HUES48 (cell line): Measurements from ENCODE around the gene MSH3.
"Not testable (repeated sequence)": the region's sequence is repeated elsewhere in the genome, so short reads cannot be mapped to it uniquely, and the experiment has no call there.

ENCODE experiments used
- H3K27ac ChIP-seq: one replicate; pipeline ENCODE4 v1.7.0; 2013; ENCODE audit warnings: low read depth, low read length, inconsistent platforms
- H3K27me3 ChIP-seq: 2 replicates; pipeline ENCODE4 v1.6.1; 2013; ENCODE audit warnings: mild to moderate bottlenecking, low read length; ENCODE audit not compliant: control insufficient read depth, insufficient read depth
- H3K36me3 ChIP-seq: 2 replicates; pipeline ENCODE4 v1.6.1; 2013; ENCODE audit warnings: low read length; ENCODE audit not compliant: control insufficient read depth, insufficient read depth
- H3K4me1 ChIP-seq: 2 replicates; pipeline ENCODE4 v1.6.1; 2013; ENCODE audit warnings: mild to moderate bottlenecking, low read length; ENCODE audit not compliant: control insufficient read depth, insufficient read depth
- H3K4me3 ChIP-seq: 2 replicates; pipeline ENCODE4 v1.5.1; 2013; ENCODE audit warnings: mild to moderate bottlenecking, low read depth, low read length
- H3K9ac ChIP-seq: 2 replicates; pipeline ENCODE4 v1.6.1; 2013; ENCODE audit warnings: mild to moderate bottlenecking, low read depth, low read length, moderate library complexity
- H3K9me3 ChIP-seq: 2 replicates; pipeline ENCODE4 v1.6.1; 2013; ENCODE audit warnings: low read length; ENCODE audit not compliant: control insufficient read depth, insufficient read depth

MSH3 gene

DNA sequence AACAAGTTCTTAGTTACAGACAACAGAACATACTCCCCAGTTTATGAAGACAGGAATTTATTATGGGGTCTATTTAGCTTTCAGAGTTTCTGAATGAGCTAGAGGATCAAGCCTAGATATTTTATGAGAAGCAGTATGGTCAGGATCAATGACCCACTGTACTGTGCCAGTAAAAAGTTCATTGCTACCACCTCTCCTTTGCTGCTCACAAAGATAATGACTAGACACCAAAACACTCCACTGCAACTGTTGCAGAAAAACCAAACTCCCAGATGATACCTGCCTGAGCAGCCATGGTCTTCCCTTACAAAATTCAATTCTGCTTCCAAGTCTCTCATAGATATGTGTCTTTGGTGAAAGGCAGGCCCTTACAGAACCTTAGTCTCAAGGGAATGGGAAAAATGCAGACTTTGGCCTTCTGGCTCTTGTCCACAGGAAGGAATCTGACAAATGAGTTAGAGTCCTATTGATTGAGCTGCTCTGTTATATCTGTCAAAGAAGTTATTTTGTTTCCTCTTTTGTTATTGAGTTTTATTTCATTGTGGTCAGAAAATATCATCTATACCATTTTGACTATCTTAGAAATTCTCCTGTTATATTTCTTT lies 231.0 kb downstream of the MSH3 start:
- Histone ChIP-seq H3K9ac (no peak overlapping the region), H3K27me3 (no peaks in the 10 kb centered on the region), H3K4me3 (no peak overlapping the region), H3K4me1 (0 out of 2 replicates have a peak, but pooled peaks cover 5% of the 10 kb centered on the region), H3K9me3 (no peaks in the 10 kb centered on the region), H3K27ac (no peak overlapping the region), H3K36me3 (no peaks in the 10 kb centered on the region)

DNA sequence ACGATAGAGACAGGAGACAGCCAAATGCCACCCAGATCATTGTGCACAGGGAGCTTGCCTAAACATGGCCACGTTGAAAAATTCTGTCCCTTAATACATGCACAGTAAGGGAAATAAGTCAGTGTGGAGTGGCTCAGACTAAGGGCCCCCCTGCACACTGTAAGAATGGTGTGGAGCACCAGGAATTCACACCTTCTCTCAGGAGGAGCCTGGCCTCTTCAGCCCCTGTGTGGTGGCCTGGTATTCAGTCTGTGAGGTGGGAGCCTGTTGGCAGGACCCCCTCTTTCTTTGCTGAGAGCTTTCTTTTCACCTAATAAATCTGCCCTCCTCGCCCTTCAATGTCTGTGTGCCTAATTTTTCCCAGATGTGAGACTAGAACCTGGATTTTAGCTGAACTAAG lies 239.6 kb downstream of the MSH3 start:
- Histone ChIP-seq H3K27me3 (no peaks in the 10 kb centered on the region), H3K9me3 (no peaks in the 10 kb centered on the region), H3K27ac (no peak overlapping the region), H3K9ac (no peak overlapping the region), H3K4me1 (no peaks in the 10 kb centered on the region), H3K36me3 (no peaks in the 10 kb centered on the region), H3K4me3 (no peak overlapping the region)

DNA sequence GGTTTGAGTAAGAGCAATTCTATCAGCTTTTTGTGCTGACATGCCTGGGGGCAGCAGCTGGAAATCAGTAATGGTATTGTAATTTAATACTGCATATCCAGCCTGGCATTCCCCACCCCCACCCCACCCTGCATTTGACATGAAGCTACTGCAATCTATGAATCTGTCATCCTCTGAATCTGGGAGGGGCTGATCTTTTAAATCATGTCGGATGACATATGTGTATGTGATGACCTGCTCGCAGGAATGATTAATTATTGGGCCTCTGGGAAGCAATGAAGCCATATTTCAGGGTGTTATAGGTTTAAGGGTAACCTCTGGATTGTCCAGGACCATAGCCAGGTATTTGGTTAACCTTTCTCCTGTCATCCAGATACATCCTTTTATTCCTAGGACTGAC lies 241.1 kb downstream of the MSH3 start:
- H3K27ac ChIP-seq = no peak overlapping the region
- H3K36me3 ChIP-seq = no peaks in the 10 kb centered on the region
- no peaks in the 10 kb centered on the region for H3K9me3 ChIP-seq
- H3K9ac ChIP-seq = no peak overlapping the region
- no peak overlapping the region for H3K4me3 ChIP-seq
- no peaks in the 10 kb centered on the region for H3K27me3 ChIP-seq
- H3K4me1 ChIP-seq = no peaks in the 10 kb centered on the region

DNA sequence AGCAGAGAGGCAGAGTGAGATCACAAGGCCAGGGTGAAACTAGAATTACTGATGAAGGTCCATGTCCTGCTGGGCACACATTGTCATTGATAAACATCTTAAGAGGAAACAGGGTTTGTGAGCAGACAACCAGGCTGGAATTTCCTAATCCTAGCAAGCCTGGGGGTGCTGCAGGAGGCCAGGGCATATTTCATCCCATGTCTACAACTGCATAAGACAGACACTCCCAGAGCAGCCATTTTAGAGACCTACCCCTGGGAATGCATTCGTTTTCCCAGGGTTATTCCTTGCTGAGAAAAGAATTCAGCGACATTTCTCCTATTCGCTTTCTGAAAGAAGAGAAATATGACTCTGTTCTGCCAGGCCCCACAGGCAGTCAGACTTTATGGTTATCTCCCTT lies 248.2 kb downstream of the MSH3 start:
- H3K4me1 ChIP-seq, H3K9me3 ChIP-seq, H3K4me3 ChIP-seq, H3K27ac ChIP-seq, H3K27me3 ChIP-seq, H3K9ac ChIP-seq, H3K36me3 ChIP-seq: not testable (repeated sequence)

DNA sequence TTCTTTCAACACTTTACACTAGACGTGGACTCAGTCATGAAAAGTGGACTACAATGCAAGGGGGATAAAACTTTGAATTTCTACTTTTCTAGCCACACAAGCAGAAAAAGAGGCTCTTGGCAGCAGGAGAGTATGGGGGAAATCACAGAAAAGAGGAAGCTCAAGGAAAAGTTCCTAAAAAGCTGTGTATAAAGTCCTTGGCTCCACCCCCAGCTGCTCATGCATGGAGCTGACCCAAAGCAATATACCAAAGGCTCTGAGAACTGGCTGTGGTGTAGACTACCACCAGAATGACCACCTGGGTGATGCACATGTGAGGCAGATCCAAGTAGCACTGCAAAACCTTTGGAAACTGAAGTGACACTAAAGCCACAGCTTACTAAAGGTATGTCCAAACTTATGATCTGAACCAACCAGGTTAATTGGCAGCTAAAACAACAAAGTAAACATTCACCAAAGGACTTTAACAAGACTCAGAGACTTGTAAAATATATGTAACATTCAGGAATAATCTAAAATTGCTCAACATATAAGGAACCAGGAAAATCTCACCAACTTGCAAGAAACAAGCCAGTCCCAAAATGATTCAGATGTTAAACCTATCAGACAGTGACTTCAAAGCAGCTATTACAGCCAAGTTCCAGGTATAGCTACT lies 250.2 kb downstream of the MSH3 start:
- Histone ChIP-seq H3K4me1 (no peaks in the 10 kb centered on the region), H3K27me3 (no peaks in the 10 kb centered on the region), H3K9ac (no peak overlapping the region), H3K9me3 (0 out of 2 replicates have a peak, but pooled peaks cover 6% of the 10 kb centered on the region), H3K4me3 (no peak overlapping the region), H3K36me3 (no peaks in the 10 kb centered on the region), H3K27ac (no peak overlapping the region)

DNA sequence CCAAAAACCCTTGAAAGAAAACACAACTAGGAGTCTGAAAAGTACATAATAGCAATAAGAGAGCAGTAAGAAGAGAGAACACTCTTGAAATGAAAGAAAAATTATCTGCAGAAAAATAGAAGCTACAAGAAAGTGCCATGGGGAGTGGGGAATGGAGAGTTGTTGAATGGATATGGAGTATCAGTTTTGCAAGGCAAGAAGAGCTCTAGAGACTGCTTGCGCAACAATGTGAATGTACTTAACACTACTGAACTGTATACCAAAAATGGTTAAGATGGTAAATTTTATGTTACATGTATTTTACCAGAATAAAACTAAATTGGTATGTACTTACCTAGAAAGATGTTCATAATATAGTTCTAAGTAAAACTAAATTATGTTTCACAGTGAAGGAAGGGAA lies 251.0 kb downstream of the MSH3 start:
- no peaks in the 10 kb centered on the region for H3K36me3 ChIP-seq
- H3K9me3 ChIP-seq = 0 out of 2 replicates have a peak, but pooled peaks cover 6% of the 10 kb centered on the region
- no peaks in the 10 kb centered on the region for H3K4me1 ChIP-seq
- no peak overlapping the region for H3K4me3 ChIP-seq
- no peaks in the 10 kb centered on the region for H3K27me3 ChIP-seq
- no peak overlapping the region for H3K9ac ChIP-seq
- H3K27ac ChIP-seq = no peak overlapping the region

DNA sequence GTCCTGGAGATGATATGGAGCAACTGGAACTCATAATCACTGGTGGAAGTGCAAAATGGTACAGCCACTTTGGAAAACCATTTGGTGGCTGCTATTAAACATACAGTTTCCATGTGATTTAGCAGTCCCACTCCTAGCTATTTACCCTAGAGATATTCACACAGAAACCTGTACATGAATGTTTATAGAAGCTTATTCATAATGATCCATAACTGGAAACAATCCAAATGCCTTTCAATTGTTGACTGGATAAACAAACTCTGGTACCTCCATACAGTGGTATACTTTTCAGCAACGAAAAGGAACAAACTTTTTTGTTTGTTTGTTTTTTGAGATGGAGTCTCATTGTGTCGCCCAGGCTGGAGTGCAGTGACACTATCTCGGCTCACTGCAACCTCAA lies 258.0 kb downstream of the MSH3 start:
- Histone ChIP-seq H3K9ac (no peak overlapping the region), H3K36me3 (no peaks in the 10 kb centered on the region), H3K4me1 (peaks cover 10% of the 10 kb centered on the region; the same call in 1 of the 2 replicates), H3K27ac (no peak overlapping the region), H3K4me3 (no peak overlapping the region), H3K27me3 (no peaks in the 10 kb centered on the region), H3K9me3 (no peaks in the 10 kb centered on the region)

DNA sequence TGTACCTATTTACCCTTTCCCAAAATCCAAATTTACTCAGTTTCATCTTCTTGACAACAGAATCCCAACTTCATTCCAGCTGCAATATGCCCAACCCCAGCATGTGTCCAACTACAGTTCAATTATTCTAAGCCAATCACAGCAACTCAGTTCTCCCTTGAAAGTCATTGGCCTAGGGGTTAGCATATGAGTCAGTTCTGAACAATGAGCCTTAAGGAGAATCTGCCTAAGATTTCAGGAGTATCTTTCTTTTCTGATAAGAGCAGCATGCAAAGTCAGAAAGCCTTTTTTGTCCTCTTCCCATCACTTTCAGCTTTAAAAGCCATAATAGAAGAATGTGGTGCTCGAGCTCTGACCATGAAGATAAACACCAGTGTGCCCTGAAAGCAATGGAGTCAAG lies 261.3 kb downstream of the MSH3 start:
- H3K4me1 ChIP-seq = peaks cover 10% of the 10 kb centered on the region; the same call in 1 of the 2 replicates
- no peaks in the 10 kb centered on the region for H3K27me3 ChIP-seq
- H3K9ac ChIP-seq = no peak overlapping the region
- H3K36me3 ChIP-seq = no peaks in the 10 kb centered on the region
- H3K4me3 ChIP-seq = no peak overlapping the region
- H3K9me3 ChIP-seq = no peaks in the 10 kb centered on the region
- no peak overlapping the region for H3K27ac ChIP-seq

DNA sequence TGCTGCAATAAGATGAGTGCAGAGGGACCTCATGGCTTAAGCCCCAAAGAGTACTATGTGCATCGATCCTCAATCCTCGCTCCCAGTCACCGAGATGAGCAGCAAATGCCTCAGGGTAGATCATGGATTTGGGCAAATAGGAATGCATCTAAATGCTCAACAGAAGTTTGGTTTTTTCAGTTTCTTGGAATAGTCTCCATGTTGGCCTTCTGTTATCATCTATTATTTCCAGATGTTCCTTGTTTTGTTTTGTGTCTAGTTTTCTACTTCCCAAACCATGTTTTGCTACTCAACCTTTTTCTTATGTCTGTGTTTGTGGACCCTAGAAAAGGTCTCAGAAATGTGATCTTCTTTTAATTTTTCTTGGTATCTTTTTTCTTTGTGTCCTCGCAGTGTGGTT lies 262.2 kb downstream of the MSH3 start:
- Histone ChIP-seq H3K4me3 (no peak overlapping the region), H3K27me3 (no peaks in the 10 kb centered on the region), H3K4me1 (peaks cover 10% of the 10 kb centered on the region; the same call in 1 of the 2 replicates), H3K9ac (no peak overlapping the region), H3K36me3 (no peaks in the 10 kb centered on the region), H3K27ac (no peak overlapping the region), H3K9me3 (no peaks in the 10 kb centered on the region)

DNA sequence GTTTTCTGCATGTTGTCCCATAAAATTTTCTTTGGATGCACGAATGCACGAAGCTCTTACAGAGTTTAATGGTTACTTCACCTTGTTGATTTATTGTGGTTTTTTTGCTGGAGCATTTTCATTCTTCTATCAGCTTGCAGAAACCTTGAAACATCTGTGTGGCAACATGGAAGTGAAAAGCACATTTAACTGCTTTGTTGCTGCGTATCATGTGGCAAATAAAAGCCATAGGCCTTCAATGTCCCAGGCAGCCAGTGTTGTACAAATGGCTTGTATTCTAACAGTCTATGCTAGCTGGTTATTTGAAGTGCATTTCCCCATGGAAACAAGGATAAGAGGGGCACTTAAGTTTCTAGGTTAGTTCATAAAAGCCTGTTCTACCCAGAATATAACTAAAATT lies 263.2 kb downstream of the MSH3 start:
- no peaks in the 10 kb centered on the region for H3K9me3 ChIP-seq
- no peaks in the 10 kb centered on the region for H3K27me3 ChIP-seq
- H3K9ac ChIP-seq = no peak overlapping the region
- no peak overlapping the region for H3K27ac ChIP-seq
- H3K4me1 ChIP-seq = peaks cover 10% of the 10 kb centered on the region; the same call in 1 of the 2 replicates
- H3K4me3 ChIP-seq = no peak overlapping the region
- no peaks in the 10 kb centered on the region for H3K36me3 ChIP-seq

DNA sequence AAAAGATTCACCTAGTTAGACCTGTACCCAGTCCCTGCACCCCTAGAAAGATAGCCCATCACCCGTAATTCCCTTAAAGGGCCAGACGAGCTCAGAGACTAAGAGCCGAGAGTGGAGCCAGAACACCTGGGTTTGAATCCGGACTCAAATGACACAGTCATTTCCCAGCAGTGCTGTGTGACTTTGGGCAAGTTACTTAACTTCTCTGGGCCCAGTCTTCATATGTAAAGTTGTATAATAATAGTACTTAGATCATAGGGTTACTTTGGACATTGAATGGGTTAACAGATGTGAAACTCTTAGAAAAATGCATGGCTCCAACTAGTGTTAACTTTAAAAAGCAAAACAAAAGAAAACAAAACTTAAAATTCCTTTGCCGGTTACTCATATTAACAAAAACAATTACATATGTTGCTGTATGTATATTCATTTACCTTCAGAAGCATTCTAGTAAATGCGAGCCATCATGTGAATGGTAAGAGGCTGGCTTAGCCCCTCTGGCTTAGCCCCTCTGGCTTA lies 265.3 kb downstream of the MSH3 start:
- Histone ChIP-seq H3K9ac (no peak overlapping the region), H3K9me3 (no peaks in the 10 kb centered on the region), H3K27me3 (no peaks in the 10 kb centered on the region), H3K4me1 (peaks cover 10% of the 10 kb centered on the region; the same call in 1 of the 2 replicates), H3K4me3 (no peak overlapping the region), H3K27ac (no peak overlapping the region), H3K36me3 (no peaks in the 10 kb centered on the region)
